SK-N-SH (cell line): Measurements from ENCODE around the gene FBXO17. TPM values are rescaled to one million over a fixed set of nuclear protein-coding genes. Genes with fewer than 3 reads are reported as not detected.

Experiments
- CTCF ChIA-PET: fragments of 300-600, 350-600 bp; formaldehyde crosslinking; extraction: SDS; loops from one replicate; lab custom pipeline; 2021; lab: Yijun Ruan, JAX
- POLR2A ChIA-PET: fragments of 350-600 bp; sonication (Branson Sonifier 250); formaldehyde crosslinking; extraction: SDS; loops from one replicate; lab custom pipeline; 2020; ENCODE audit warnings: antibody characterized with exemption, inconsistent platforms; lab: Yijun Ruan, JAX
- DNase-seq: peaks from one replicate; pipeline ENCODE4 v3.0.0; 2012
- H2AFZ ChIP-seq: fragments of 200-600 bp; sonication (generic); 2 replicates; pipeline ENCODE4 v1.8.1; 2016; ENCODE audit warnings: antibody characterized with exemption, mild to moderate bottlenecking, low read depth
- H3F3A ChIP-seq: fragments of 200-600 bp; sonication (generic); replicated peaks from 2 replicates; pipeline ENCODE3; 2016; ENCODE audit warnings: antibody characterized with exemption, mild to moderate bottlenecking; ENCODE audit not compliant: insufficient read depth
- H3K27ac ChIP-seq, 2 experiments: fragments of 200-500 bp in 1 of 2; fragments of 200-600 bp in 1 of 2; sonication (Bioruptor generic) in 1 of 2; sonication (generic), shearing (Covaris generic) in 1 of 2; 2 replicates each; pipeline versions ENCODE4 v1.5.1 to v1.6.1; 2014 to 2016; ENCODE audit warnings: low read depth in 2 of 2, inconsistent platforms in 1 of 2, low read length in 1 of 2, mild to moderate bottlenecking in 1 of 2, mixed read lengths in 1 of 2
- H3K27me3 ChIP-seq: fragments of 200-600 bp; sonication (generic), shearing (Covaris generic); 2 replicates; pipeline ENCODE4 v1.6.1; 2016; ENCODE audit warnings: mixed run types; ENCODE audit not compliant: insufficient read depth
- H3K36me3 ChIP-seq, 2 experiments: fragments of 200-500 bp in 1 of 2; fragments of 200-600 bp in 1 of 2; sonication (Bioruptor generic) in 1 of 2; sonication (generic) in 1 of 2; replicated peaks in 1 of 2; 2 replicates each; pipeline versions ENCODE3 to v1.5.1; 2014 to 2016; ENCODE audit warnings: low read length in 1 of 2, mild to moderate bottlenecking in 1 of 2; ENCODE audit not compliant: insufficient read depth in 2 of 2, control insufficient read depth in 1 of 2
- H3K4me1 ChIP-seq, 2 experiments: fragments of 200-500 bp in 1 of 2; fragments of 200-600 bp in 1 of 2; sonication (Bioruptor generic) in 1 of 2; sonication (generic), shearing (Covaris generic) in 1 of 2; 2 replicates each; pipeline versions ENCODE4 v1.5.1 to v1.6.1; 2014 to 2016; ENCODE audit warnings: low read depth in 1 of 2, low read length in 1 of 2, mixed run types in 1 of 2; ENCODE audit not compliant: insufficient read depth in 2 of 2, control insufficient read depth in 1 of 2
- H3K4me2 ChIP-seq: fragments of 200-600 bp; sonication (generic), shearing (Covaris generic); 2 replicates; pipeline ENCODE4 v1.6.1; 2017; ENCODE audit warnings: mixed run types
- H3K4me3 ChIP-seq, 2 experiments: fragments of 200-500 bp in 1 of 2; fragments of 200-600 bp in 1 of 2; sonication (Bioruptor generic) in 1 of 2; sonication (generic), shearing (Covaris generic) in 1 of 2; 2 replicates each; pipeline versions ENCODE4 v1.5.1 to v1.8.1; 2014 to 2016; ENCODE audit warnings: low read depth in 2 of 2, inconsistent platforms in 1 of 2, low read length in 1 of 2, mild to moderate bottlenecking in 1 of 2, mixed read lengths in 1 of 2, moderate library complexity in 1 of 2
- H3K79me2 ChIP-seq: fragments of 200-600 bp; sonication (generic); 2 replicates; pipeline ENCODE4 v1.8.1; 2017; ENCODE audit warnings: mild to moderate bottlenecking; ENCODE audit not compliant: insufficient read depth
- H3K9ac ChIP-seq: fragments of 200-600 bp; sonication (generic); 2 replicates; pipeline ENCODE4 v1.6.1; 2017; ENCODE audit warnings: mixed run types
- H3K9me2 ChIP-seq: fragments of 200-600 bp; sonication (generic); 2 replicates; pipeline ENCODE4 v1.6.1; 2017; ENCODE audit warnings: mixed run types
- H3K9me3 ChIP-seq: fragments of 200-600 bp; sonication (generic); 2 replicates; pipeline ENCODE4 v1.6.1; 2017; ENCODE audit warnings: mixed run types, mild to moderate bottlenecking, moderate library complexity
- H4K20me1 ChIP-seq: fragments of 200-600 bp; sonication (generic); 2 replicates; pipeline ENCODE4 v1.6.1; 2017; ENCODE audit warnings: mild to moderate bottlenecking, mixed run types; ENCODE audit not compliant: insufficient read depth
- CHD2 ChIP-seq: fragments of 150-350 bp; IDR thresholded peaks from 2 replicates; pipeline ENCODE4 v1.6.1; 2018; ENCODE audit warnings: low read length; ENCODE audit not compliant: partially characterized antibody
- ELF1 ChIP-seq: IDR thresholded peaks from 2 replicates; pipeline ENCODE4 v1.4.0; 2012
- EZH2phosphoT487 ChIP-seq: fragments of 200-600 bp; sonication (generic); IDR thresholded peaks from 2 replicates; pipeline ENCODE4 v1.6.1; 2017; ENCODE audit warnings: low read depth, mixed run types, mild to moderate bottlenecking, antibody characterized with exemption, moderate library complexity, borderline replicate concordance
- JUND ChIP-seq: IDR thresholded peaks from 2 replicates; pipeline ENCODE4 v1.4.0; 2012
- NFIC ChIP-seq: IDR thresholded peaks from 2 replicates; pipeline ENCODE4 v1.4.0; 2012; ENCODE audit warnings: borderline replicate concordance
- POLR2AphosphoS5 ChIP-seq: IDR thresholded peaks from 2 replicates; pipeline ENCODE4 v1.6.1; 2012; ENCODE audit warnings: low read depth, low read length
- RAD21 ChIP-seq: IDR thresholded peaks from 2 replicates; pipeline ENCODE4 v1.6.1; 2012; ENCODE audit warnings: mild to moderate bottlenecking, low read length
- RCOR1 ChIP-seq: fragments of 150-350 bp; IDR thresholded peaks from 2 replicates; pipeline ENCODE4 v1.6.1; 2017; ENCODE audit warnings: antibody characterized with exemption, low read length
- RFX5 ChIP-seq: IDR thresholded peaks from 2 replicates; pipeline ENCODE4 v1.6.1; 2012; ENCODE audit warnings: mild to moderate bottlenecking, improper control_type of control experiment, low read length
- SIN3A ChIP-seq: IDR thresholded peaks from 2 replicates; pipeline ENCODE4 v1.6.1; 2012; ENCODE audit warnings: low read depth, mild to moderate bottlenecking, low read length, moderate library complexity, borderline replicate concordance
- TEAD4 ChIP-seq: IDR thresholded peaks from 2 replicates; pipeline ENCODE4 v1.4.0; 2012; ENCODE audit warnings: mild to moderate bottlenecking, borderline replicate concordance; ENCODE audit not compliant: insufficient read depth
- YY1 ChIP-seq: IDR thresholded peaks from 2 replicates; pipeline ENCODE4 v1.4.0; 2012; ENCODE audit warnings: low read depth, mild to moderate bottlenecking
- WGBS: methylation state at CpG from one replicate; pipeline ENCODE4 v1.1.6; 2017; ENCODE audit warnings: low lambda C conversion rate; 5-methylcytosine and 5-hydroxymethylcytosine counted together
- polyA plus RNA-seq, 3 experiments: library from polyadenylated mRNA; depleted of rRNA; stranded (reverse); fragments of >200 nt; gene quantifications; 2 replicates each; pipeline ENCODE4 v1.2.3, GENCODE V29; 2012
- TF ChIP-seq, protein P1 (sequence below): fragments of 150-350 bp; IDR thresholded peaks from 2 replicates; pipeline ENCODE4 v1.6.1; 2017; ENCODE audit warnings: antibody characterized with exemption, low read length, low read depth, borderline replicate concordance
- TF ChIP-seq, protein P2 (sequence below): fragments of 150-350 bp; IDR thresholded peaks from 2 replicates; pipeline ENCODE4 v1.6.1; 2016; ENCODE audit warnings: mild to moderate bottlenecking, low read depth, low read length

Gene FBXO17
- polyA plus RNA-seq, 1 of the 3 experiments (the other 2 are of a cell fraction), result 40.7 TPM

DNA sequence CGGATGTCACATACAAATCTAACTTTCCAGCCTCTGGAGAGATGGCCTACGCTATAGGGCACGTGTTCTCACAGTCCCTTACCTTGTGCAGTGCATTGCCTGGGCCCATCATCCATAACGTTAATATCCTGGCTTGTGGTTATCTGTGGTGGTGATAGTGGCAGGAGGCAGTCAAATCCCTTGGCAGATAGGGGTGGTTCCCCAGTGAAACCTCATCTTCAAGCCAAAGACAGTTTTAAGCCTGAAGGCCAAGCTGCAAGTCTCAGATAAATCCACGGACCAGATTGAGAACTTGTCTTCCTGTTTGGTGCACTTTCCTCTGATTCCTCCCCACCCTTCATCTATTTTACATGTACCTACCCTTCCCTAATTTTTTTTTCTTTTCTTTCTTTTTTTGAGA, 4.3 kb upstream of the FBXO17 start:
- peaks cover 6% of the 10 kb centered on the region; the same call in 1 of the 2 replicates for H3K79me2 ChIP-seq
- ChIA-PET CTCF (no interaction called here), POLR2A (no interaction called here)
- TF ChIP-seq RFX5 (no peak), RCOR1 (no peak), CHD2 (no peak)
- H3F3A ChIP-seq, result peaks cover 18% of the 10 kb centered on the region
- no peak overlapping the region for H3K4me3 ChIP-seq
- H3K9me2 ChIP-seq, result no peaks in the 10 kb centered on the region
- no peak overlapping the region for H2AFZ ChIP-seq
- H3K27ac ChIP-seq, result no peak overlapping the region
- H4K20me1 ChIP-seq, result no peaks in the 10 kb centered on the region
- H3K36me3 ChIP-seq, result no peaks in the 10 kb centered on the region
- H3K9ac ChIP-seq, result no peak overlapping the region
- WGBS, result 67% methylated on average over 4 of the region's 5 CpGs
- no peaks in the 10 kb centered on the region for H3K27me3 ChIP-seq
- H3K9me3 ChIP-seq, result no peaks in the 10 kb centered on the region
- H3K4me1 ChIP-seq, result peaks cover 6 to 7% of the 10 kb centered on the region in 2 experiments
- no peak for DNase-seq
- no peak overlapping the region for H3K4me2 ChIP-seq

DNA sequence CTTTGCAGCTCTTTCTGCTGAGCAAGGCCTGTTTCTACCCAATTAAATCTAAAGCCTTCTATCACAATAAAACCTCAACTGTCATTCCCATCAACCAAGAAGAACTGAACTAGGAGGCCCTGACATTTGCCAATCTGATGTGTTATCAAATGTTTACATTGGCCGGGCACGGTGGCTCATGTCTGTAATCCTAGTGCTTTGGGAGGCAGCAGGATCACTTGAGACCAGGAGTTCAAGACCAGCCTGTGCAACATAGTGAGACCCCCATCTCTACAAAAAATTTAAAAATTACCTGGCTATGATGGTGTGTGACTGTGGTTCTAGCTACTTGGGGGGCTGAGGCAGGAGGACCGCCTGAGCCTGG, 2.8 kb upstream of the FBXO17 start:
- TF ChIP-seq, protein P1, sequence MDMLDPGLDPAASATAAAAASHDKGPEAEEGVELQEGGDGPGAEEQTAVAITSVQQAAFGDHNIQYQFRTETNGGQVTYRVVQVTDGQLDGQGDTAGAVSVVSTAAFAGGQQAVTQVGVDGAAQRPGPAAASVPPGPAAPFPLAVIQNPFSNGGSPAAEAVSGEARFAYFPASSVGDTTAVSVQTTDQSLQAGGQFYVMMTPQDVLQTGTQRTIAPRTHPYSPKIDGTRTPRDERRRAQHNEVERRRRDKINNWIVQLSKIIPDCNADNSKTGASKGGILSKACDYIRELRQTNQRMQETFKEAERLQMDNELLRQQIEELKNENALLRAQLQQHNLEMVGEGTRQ, result no peak
- TF ChIP-seq JUND, result no peak
- no peak overlapping the region for H3K27ac ChIP-seq
- no peaks in the 10 kb centered on the region for H3K9me2 ChIP-seq
- no peaks in the 10 kb centered on the region for H3K9me3 ChIP-seq
- no peak overlapping the region for H3K4me2 ChIP-seq
- no peak overlapping the region for H3K9ac ChIP-seq
- no peak overlapping the region for H3K4me3 ChIP-seq
- ChIA-PET POLR2A (no interaction called here), CTCF (interaction anchor here (1.0 to 1.3 kb wide), 2 partner anchors 74 to 255 kb away, joined by 3 read pairs; no protein-coding TSS in a partner anchor)
- peaks cover 22% of the 10 kb centered on the region for H3F3A ChIP-seq
- H2AFZ ChIP-seq, result no peak overlapping the region
- peaks cover 6 to 14% of the 10 kb centered on the region in 2 experiments for H3K4me1 ChIP-seq
- peaks cover 21% of the 10 kb centered on the region for H3K79me2 ChIP-seq
- no peaks in the 10 kb centered on the region for H3K36me3 ChIP-seq
- H3K27me3 ChIP-seq, result no peaks in the 10 kb centered on the region
- 73% methylated on average over 3 of the region's 3 CpGs for WGBS
- DNase-seq, result no peak
- H4K20me1 ChIP-seq, result no peaks in the 10 kb centered on the region

DNA sequence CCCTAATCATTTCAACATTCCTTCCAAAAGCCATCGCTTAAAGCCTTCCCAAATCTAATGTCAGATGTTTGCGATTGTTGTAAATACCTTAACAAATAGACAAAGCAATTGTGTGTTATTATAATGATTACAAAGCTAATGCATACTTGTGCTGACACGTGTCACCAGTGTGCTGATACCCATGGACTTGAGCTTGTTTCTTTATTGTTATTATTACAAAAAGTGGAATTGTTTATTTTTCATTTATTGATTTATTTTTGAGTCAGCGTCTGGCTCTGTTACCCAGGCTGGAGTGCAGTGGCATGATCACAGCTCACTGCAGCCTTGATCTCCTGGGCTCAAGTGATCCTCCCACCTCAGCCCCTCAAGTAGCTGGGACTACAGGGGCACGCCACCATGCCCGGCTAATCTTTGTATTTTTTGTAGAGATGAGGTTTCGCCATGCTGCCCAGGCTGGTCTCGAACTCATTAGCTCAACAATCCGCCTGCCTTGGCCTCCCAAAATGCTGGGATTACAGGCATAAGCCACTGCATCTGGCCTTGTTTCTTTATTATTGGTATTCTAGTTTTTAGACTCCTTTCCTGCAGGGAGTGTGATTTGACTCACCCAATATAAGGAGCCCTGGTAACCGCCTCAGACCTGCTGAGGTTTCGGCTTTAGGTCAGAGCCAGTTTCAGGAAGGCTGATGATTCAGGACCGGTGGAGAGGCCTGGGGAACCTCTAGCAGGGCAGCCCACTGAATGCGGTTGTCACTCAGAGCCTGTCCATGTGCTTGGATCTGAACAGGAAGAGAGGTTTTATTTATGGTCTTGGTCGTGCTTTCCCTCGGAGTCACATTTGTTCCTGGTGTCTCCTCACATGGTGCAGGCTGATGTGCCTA, 2.1 kb upstream of the FBXO17 start:
- ChIA-PET POLR2A (no interaction called here), CTCF (interaction anchor here (0.9 to 3.3 kb wide), 9 partner anchors 8 to 254 kb away, joined by 3 to 21 read pairs (median 4); no protein-coding TSS in a partner anchor)
- no peaks in the 10 kb centered on the region for H3K36me3 ChIP-seq
- 85% methylated on average over 15 of the region's 15 CpGs for WGBS
- no peak overlapping the region for H3K4me3 ChIP-seq
- no peak for DNase-seq
- no peak overlapping the region for H3K9ac ChIP-seq
- H2AFZ ChIP-seq, result no peak overlapping the region
- H3K79me2 ChIP-seq, result peaks cover 27% of the 10 kb centered on the region
- peaks cover 6 to 14% of the 10 kb centered on the region in 2 experiments for H3K4me1 ChIP-seq
- H3K27me3 ChIP-seq, result no peaks in the 10 kb centered on the region
- no peaks in the 10 kb centered on the region for H4K20me1 ChIP-seq
- no peak overlapping the region for H3K4me2 ChIP-seq
- no peaks in the 10 kb centered on the region for H3K9me2 ChIP-seq
- H3K27ac ChIP-seq, result no peak overlapping the region
- peaks cover 22% of the 10 kb centered on the region for H3F3A ChIP-seq
- H3K9me3 ChIP-seq, result no peaks in the 10 kb centered on the region
- no peak for TF ChIP-seq SIN3A
- no peak for TF ChIP-seq POLR2AphosphoS5
- TF ChIP-seq NFIC, result no peak
- TF ChIP-seq RCOR1, result no peak
- TF ChIP-seq RAD21, result no peak
- TF ChIP-seq, protein P2, sequence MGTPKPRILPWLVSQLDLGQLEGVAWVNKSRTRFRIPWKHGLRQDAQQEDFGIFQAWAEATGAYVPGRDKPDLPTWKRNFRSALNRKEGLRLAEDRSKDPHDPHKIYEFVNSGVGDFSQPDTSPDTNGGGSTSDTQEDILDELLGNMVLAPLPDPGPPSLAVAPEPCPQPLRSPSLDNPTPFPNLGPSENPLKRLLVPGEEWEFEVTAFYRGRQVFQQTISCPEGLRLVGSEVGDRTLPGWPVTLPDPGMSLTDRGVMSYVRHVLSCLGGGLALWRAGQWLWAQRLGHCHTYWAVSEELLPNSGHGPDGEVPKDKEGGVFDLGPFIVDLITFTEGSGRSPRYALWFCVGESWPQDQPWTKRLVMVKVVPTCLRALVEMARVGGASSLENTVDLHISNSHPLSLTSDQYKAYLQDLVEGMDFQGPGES, result no peak
- no peak for TF ChIP-seq ELF1
- TF ChIP-seq TEAD4, result no peak
- no peak for TF ChIP-seq EZH2phosphoT487
- no peak for TF ChIP-seq YY1
